Mesenchymal stem cell (in vitro differentiated cells and primary cell): ENCODE measurements around the gene PRKG1.

Experiments
- DNase-seq: peaks from one replicate; pipeline ENCODE4 v3.0.0-alpha.2; 2013
- H2AFZ ChIP-seq: one replicate; pipeline ENCODE4 v1.6.1; 2013; ENCODE audit warnings: low read depth, mild to moderate bottlenecking, control low read depth, inconsistent platforms, low read length, moderate library complexity
- H2AK5ac ChIP-seq: 2 replicates; pipeline ENCODE4 v1.6.1; 2013; ENCODE audit warnings: low read length, moderate library complexity, mild to moderate bottlenecking, inconsistent platforms; ENCODE audit not compliant: severe bottlenecking
- H2BK120ac ChIP-seq: one replicate; pipeline ENCODE4 v1.6.1; 2013; ENCODE audit warnings: low read depth, mild to moderate bottlenecking, inconsistent platforms, low read length, moderate library complexity
- H2BK12ac ChIP-seq, 2 experiments: one replicate each; pipeline ENCODE4 v1.6.1; 2013; ENCODE audit warnings: inconsistent platforms in 2 of 2, low read length in 2 of 2, mild to moderate bottlenecking in 2 of 2, moderate library complexity in 2 of 2, control low read depth in 1 of 2
- H2BK15ac ChIP-seq: one replicate; pipeline ENCODE4 v1.6.1; 2013; ENCODE audit warnings: mild to moderate bottlenecking, low read depth, inconsistent platforms; ENCODE audit not compliant: poor library complexity, severe bottlenecking
- H2BK5ac ChIP-seq: 2 replicates; pipeline ENCODE4 v1.6.1; 2013; ENCODE audit warnings: low read depth, mild to moderate bottlenecking, low read length, control low read depth, inconsistent platforms; ENCODE audit not compliant: poor library complexity, severe bottlenecking
- H3K14ac ChIP-seq, 2 experiments: one replicate each; pipeline ENCODE4 v1.6.1; 2013; ENCODE audit warnings: inconsistent platforms in 2 of 2, low read length in 2 of 2, control low read depth in 1 of 2, mild to moderate bottlenecking in 1 of 2, moderate library complexity in 1 of 2
- H3K18ac ChIP-seq, 2 experiments: one replicate each; pipeline ENCODE4 v1.6.1; 2013; ENCODE audit warnings: inconsistent platforms in 2 of 2, low read length in 2 of 2, control low read depth in 1 of 2, low read depth in 1 of 2, mild to moderate bottlenecking in 1 of 2
- H3K23ac ChIP-seq, 2 experiments: one replicate each; pipeline ENCODE4 v1.6.1; 2013; ENCODE audit warnings: inconsistent platforms in 2 of 2, low read length in 2 of 2, mild to moderate bottlenecking in 2 of 2, moderate library complexity in 2 of 2, control low read depth in 1 of 2
- H3K27ac ChIP-seq: 2 replicates; pipeline ENCODE4 v1.5.1; 2013; ENCODE audit warnings: mild to moderate bottlenecking, moderate library complexity, low read length, control low read depth, inconsistent platforms; ENCODE audit not compliant: poor library complexity, severe bottlenecking
- H3K27me3 ChIP-seq, 2 experiments: 2 replicates each; pipeline versions ENCODE4 v1.6.1 to v1.7.0; 2013; ENCODE audit warnings: low read length in 2 of 2, mild to moderate bottlenecking in 2 of 2, moderate library complexity in 2 of 2, control low read depth in 1 of 2, inconsistent platforms in 1 of 2; ENCODE audit not compliant: control insufficient read depth in 1 of 2, insufficient read depth in 1 of 2
- H3K36me3 ChIP-seq, 2 experiments: 2 replicates each; pipeline versions ENCODE4 v1.6.1 to v1.7.0; 2013; ENCODE audit warnings: low read length in 2 of 2, control low read depth in 1 of 2, inconsistent platforms in 1 of 2, low read depth in 1 of 2, mild to moderate bottlenecking in 1 of 2; ENCODE audit not compliant: insufficient read depth in 2 of 2, control insufficient read depth in 1 of 2
- H3K4ac ChIP-seq, 2 experiments: one replicate each; pipeline ENCODE4 v1.6.1; 2013; ENCODE audit warnings: inconsistent platforms in 2 of 2, low read length in 2 of 2, mild to moderate bottlenecking in 2 of 2, moderate library complexity in 2 of 2, control low read depth in 1 of 2, low read depth in 1 of 2
- H3K4me1 ChIP-seq: 2 replicates; pipeline ENCODE4 v1.6.1; 2013; ENCODE audit warnings: low read depth, low read length, control low read depth; ENCODE audit not compliant: control insufficient read depth, insufficient read depth
- H3K4me2 ChIP-seq: 2 replicates; pipeline ENCODE4 v1.6.1; 2013; ENCODE audit warnings: low read length, mild to moderate bottlenecking, inconsistent platforms; ENCODE audit not compliant: poor library complexity, severe bottlenecking
- H3K4me3 ChIP-seq, 2 experiments: 2 replicates each; pipeline versions ENCODE4 v1.5.1 to v1.7.0; 2013; ENCODE audit warnings: low read length in 2 of 2, mild to moderate bottlenecking in 2 of 2, control low read depth in 1 of 2, low read depth in 1 of 2; ENCODE audit not compliant: insufficient read depth in 1 of 2
- H3K79me1 ChIP-seq: replicated peaks from 2 replicates; pipeline ENCODE4 v1.6.1; 2013; ENCODE audit warnings: mild to moderate bottlenecking, control low read depth, low read length, inconsistent platforms; ENCODE audit not compliant: poor library complexity, severe bottlenecking
- H3K9ac ChIP-seq: 2 replicates; pipeline ENCODE4 v1.7.0; 2013; ENCODE audit warnings: mild to moderate bottlenecking, low read length, moderate library complexity
- H3K9me3 ChIP-seq: 2 replicates; pipeline ENCODE4 v1.7.0; 2013; ENCODE audit warnings: mild to moderate bottlenecking, low read length; ENCODE audit not compliant: control insufficient read depth
- H4K8ac ChIP-seq: one replicate; pipeline ENCODE4 v1.6.1; 2013; ENCODE audit warnings: inconsistent platforms, mild to moderate bottlenecking, low read length, moderate library complexity
- H4K91ac ChIP-seq: one replicate; pipeline ENCODE4 v1.6.1; 2013; ENCODE audit warnings: mild to moderate bottlenecking, low read length, inconsistent platforms
- WGBS: methylation state at CpG from one replicate; pipeline ENCODE4 v1.1.7; 2013; ENCODE audit warnings: mixed read lengths; 5-methylcytosine and 5-hydroxymethylcytosine counted together

PRKG1 gene

GRCh38 chr10:51083356-51083853 lies 9.1 kb downstream of the PRKG1 start:
- H2BK12ac ChIP-seq = no peak overlapping the region
- H3K79me1 ChIP-seq = no peaks in the 10 kb centered on the region
- no peak overlapping the region for H2BK5ac ChIP-seq
- no peak overlapping the region for H3K4ac ChIP-seq
- no peak overlapping the region for H4K91ac ChIP-seq
- H3K36me3 ChIP-seq = no peaks in the 10 kb centered on the region
- no peak overlapping the region for H3K14ac ChIP-seq
- no peaks in the 10 kb centered on the region for H3K9me3 ChIP-seq
- H3K23ac ChIP-seq = no peak overlapping the region
- no peak overlapping the region for H3K9ac ChIP-seq
- no peak overlapping the region for H2AK5ac ChIP-seq
- H3K4me3 ChIP-seq = no peak overlapping the region
- peak overlapping the region in 1 of 2 experiments; percentile 28 for H3K18ac ChIP-seq
- no peak overlapping the region for H3K27ac ChIP-seq
- H2BK15ac ChIP-seq = no peak overlapping the region
- H3K4me2 ChIP-seq = peak overlapping the region; percentile 22
- H2BK120ac ChIP-seq = no peak overlapping the region
- no peak overlapping the region for H4K8ac ChIP-seq
- peaks cover 5% of the 10 kb centered on the region for H3K4me1 ChIP-seq
- 62% methylated on average over 3 of the region's 6 CpGs for WGBS
- H3K27me3 ChIP-seq = no peaks in the 10 kb centered on the region
- DNase-seq = peak; percentile 50
- H2AFZ ChIP-seq = no peak overlapping the region

- no peaks in the 10 kb centered on the region for H3K9me3 ChIP-seq
These were observed 10.9 kb downstream of the PRKG1 start for GRCh38 chr10:51085204-51085603.

GRCh38 chr10:51086710-51087109 lies 12.4 kb downstream of the PRKG1 start:
- WGBS = 85% methylated on average over 3 of the region's 4 CpGs

More at GRCh38 chr10:51085204-51085603, 10.9 kb downstream of the PRKG1 start:
- Histone ChIP-seq H3K9ac (no peak overlapping the region), H2AK5ac (no peak overlapping the region), H3K14ac (no peak overlapping the region), H3K4me1 (peaks cover 5% of the 10 kb centered on the region), H4K91ac (no peak overlapping the region), H3K79me1 (no peaks in the 10 kb centered on the region), H3K4me3 (no peak overlapping the region), H2AFZ (no peak overlapping the region), H2BK5ac (no peak overlapping the region), H2BK120ac (no peak overlapping the region), H3K27me3 (no peaks in the 10 kb centered on the region), H3K4me2 (no peak overlapping the region), H2BK15ac (no peak overlapping the region), H3K36me3 (no peaks in the 10 kb centered on the region), H3K27ac (no peak overlapping the region), H4K8ac (no peak overlapping the region), H3K4ac (no peak overlapping the region), H3K23ac (no peak overlapping the region), H2BK12ac (no peak overlapping the region), H3K18ac (no peak overlapping the region)
- WGBS = 97% methylated on average over 2 of the region's 5 CpGs
- DNase-seq = no peak

GRCh38 chr10:51087114-51087513 lies 12.8 kb downstream of the PRKG1 start:
- no peaks in the 10 kb centered on the region for H3K36me3 ChIP-seq

More at GRCh38 chr10:51086710-51087109, 12.4 kb downstream of the PRKG1 start:
- Histone ChIP-seq H4K8ac (no peak overlapping the region), H3K4ac (no peak overlapping the region), H3K9me3 (no peaks in the 10 kb centered on the region), H2AK5ac (no peak overlapping the region), H2AFZ (no peak overlapping the region), H2BK5ac (no peak overlapping the region), H3K18ac (no peak overlapping the region), H3K27ac (no peak overlapping the region), H2BK120ac (no peak overlapping the region), H3K4me2 (no peak overlapping the region), H2BK12ac (no peak overlapping the region), H3K4me1 (peaks cover 5% of the 10 kb centered on the region), H3K27me3 (no peaks in the 10 kb centered on the region), H3K4me3 (no peak overlapping the region), H2BK15ac (no peak overlapping the region), H3K23ac (no peak overlapping the region), H3K79me1 (no peaks in the 10 kb centered on the region), H3K36me3 (no peaks in the 10 kb centered on the region), H3K9ac (no peak overlapping the region), H4K91ac (no peak overlapping the region), H3K14ac (no peak overlapping the region)
- DNase-seq = no peak

More at GRCh38 chr10:51087114-51087513, 12.8 kb downstream of the PRKG1 start:
- no peak for DNase-seq
- Histone ChIP-seq H3K14ac (no peak overlapping the region), H2BK15ac (no peak overlapping the region), H2BK120ac (no peak overlapping the region), H3K9me3 (no peaks in the 10 kb centered on the region), H4K8ac (no peak overlapping the region), H4K91ac (no peak overlapping the region), H3K27ac (no peak overlapping the region), H2BK12ac (no peak overlapping the region), H3K27me3 (no peaks in the 10 kb centered on the region), H3K18ac (no peak overlapping the region), H3K23ac (no peak overlapping the region), H3K9ac (no peak overlapping the region), H3K4ac (no peak overlapping the region), H2BK5ac (no peak overlapping the region), H3K4me1 (peaks cover 5% of the 10 kb centered on the region), H3K79me1 (no peaks in the 10 kb centered on the region), H2AK5ac (no peak overlapping the region), H3K4me3 (no peak overlapping the region), H3K4me2 (no peak overlapping the region), H2AFZ (no peak overlapping the region)
